Hippocampal formation (tissue), 2 donors: ENCODE results near the gene ZNF446.
"Not testable (repeated sequence)": the region's sequence is repeated elsewhere in the genome, so short reads cannot be mapped to it uniquely, and the experiment has no call there.

Experiments used
- DNase-seq, 2 donors: peaks; one replicate each; lab custom pipeline; 2025; lab: John Stamatoyannopoulos, UW

ZNF446 gene

DNA sequence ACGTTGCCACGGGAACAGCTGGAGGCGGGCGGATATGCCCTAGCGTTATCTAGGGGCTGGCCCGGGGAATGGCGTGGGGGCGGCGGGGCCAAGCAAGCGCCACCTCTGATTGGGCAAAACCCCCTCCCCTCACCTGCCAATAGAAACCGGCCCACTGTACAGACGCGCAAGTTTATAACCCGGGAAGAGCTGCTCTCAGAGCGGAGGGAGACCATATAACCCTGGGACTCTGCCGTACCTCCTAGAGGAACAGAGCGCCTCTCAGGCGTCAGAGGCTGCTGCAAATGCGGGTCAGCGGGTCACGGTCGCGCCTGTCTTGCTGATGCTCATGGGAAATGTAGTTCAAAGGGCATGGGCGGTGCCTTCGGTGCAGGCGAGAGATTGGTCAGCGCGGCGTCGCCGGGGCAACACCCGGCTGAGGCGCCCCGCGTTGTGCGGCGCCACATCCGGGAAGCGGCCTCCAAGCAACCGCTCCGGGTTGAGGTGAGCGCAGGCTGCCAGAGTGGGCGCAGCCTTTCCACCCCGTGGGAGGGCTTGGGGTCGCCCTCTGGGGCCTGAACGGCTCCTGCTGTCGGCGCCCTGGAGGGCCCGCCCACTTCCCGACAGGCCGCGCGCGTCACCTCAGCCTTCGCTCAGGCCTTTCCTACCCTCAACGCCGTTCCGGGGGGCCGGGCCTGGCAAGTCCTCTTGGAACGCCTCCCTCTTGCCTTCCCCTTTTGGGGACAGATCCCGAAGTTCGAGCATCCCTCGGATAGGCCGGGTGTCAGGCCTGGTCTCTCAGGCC, at the start of gene ZNF446:
TSS of gene ZNF446 (plus strand) at position 639 of the 784 bp plus-strand sequence. CDS start 867 bp downstream, outside the sequence.
- peak; percentile 96 to 97 for DNase-seq

DNA sequence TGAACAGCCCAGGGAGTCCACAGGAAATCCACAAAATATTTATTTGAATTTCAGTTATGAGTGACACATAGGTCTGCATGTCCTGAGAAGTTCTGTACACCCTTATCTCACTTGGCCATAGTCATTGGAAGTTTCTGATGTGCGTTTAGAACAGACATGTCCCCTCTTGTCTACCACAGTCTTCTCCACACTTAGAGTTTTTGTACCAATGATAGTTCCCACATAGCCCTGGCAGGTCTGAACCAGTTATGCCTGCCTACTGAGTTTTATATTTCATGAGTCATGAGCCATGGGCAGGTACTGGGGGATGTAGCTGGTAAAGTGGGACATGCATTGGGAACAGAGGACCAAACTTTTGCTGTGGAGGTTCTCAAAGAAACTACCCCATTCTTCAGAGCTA, 47.5 kb upstream of the ZNF446 start:
- DNase-seq = no peak

DNA sequence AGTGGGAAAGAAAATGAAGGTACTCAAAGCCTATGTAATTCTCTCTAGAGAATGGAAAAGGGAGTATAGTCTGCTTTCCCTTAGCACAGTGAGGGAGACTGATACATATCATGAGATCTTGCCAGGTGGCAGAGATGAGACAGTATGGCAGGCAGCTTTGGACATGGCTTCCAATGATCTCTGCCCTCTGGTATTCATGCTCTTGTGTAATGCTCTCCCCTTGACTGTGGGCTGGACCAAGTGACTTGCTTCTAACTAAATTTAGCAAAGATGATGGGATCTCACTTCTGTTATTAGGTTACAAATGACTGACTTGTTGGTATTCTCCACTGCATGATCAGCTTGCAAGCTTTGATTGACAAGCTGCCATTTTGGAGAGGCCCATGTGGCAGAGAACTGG, 46.4 kb upstream of the ZNF446 start:
- DNase-seq = no peak

DNA sequence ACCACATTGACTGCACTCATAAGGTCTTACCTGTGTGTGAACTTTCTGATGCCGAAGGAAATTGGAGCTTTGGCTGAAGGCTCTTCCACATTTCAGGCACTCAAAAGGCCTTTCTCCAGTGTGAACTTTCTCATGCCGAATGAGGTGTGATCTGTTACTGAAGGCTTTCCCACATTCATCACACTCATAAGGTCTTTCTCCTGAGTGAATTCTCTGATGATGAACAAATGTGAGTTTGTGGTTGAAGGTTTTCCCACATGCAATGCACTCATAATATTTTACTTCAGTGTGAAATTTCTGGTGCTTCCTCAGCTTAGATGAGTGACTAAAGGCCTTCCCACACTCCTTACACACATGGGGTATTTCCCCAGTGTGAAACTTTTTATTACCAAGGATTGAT, 41.9 kb upstream of the ZNF446 start:
- no peak for DNase-seq

DNA sequence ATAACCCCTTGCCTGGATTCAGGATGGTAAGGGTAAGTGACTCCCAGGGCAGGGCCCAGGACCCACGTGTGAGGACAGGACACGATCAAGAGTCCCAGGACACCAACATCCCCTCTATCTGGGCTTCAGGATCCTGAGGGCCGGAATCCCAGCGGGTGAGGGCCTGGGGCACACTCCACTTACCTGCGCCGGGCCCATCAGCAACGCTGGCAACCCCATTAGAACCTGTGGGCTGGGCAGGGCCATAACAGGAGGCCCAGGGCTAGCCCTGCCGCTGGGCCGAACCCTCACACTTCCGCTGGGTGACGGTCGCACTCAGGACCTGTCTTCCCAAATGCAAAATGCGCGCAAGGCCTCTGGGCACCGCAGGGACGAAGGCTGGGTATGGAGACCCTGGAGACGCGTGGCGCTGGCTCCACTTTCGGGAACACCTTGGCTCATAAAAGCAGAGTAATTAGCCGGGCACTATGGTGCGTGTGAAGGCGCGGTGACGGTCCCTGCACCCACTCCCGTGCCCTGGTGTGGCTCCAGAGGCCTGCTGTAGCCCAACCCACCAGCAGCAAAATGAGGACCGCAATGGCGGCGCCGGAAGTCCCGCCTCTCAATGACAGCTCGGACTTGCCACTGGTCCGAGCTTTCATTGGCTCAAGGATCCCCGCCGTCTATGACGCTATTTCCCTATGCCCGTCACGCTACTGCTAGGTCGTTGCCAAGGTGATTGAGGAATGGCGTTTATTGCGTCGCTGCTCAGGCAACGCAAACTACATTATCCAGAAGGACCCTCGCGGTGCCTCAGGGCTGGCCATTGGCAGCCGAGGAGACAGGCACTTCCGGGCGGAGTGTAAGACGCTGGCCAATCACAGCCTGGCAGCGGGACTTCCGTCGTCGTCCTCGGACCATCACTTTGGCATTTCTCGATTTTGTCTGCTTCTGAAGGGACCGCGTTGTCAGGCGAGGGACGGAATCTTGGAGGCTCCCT, 36.3 kb upstream of the ZNF446 start, which contains the start of gene ZNF132:
TSS of gene ZNF132 (minus strand) at position 578 of the 979 bp plus-strand sequence. CDS start at position 246, 332 bp downstream.
- peak; percentile 98 to 99 for DNase-seq

DNA sequence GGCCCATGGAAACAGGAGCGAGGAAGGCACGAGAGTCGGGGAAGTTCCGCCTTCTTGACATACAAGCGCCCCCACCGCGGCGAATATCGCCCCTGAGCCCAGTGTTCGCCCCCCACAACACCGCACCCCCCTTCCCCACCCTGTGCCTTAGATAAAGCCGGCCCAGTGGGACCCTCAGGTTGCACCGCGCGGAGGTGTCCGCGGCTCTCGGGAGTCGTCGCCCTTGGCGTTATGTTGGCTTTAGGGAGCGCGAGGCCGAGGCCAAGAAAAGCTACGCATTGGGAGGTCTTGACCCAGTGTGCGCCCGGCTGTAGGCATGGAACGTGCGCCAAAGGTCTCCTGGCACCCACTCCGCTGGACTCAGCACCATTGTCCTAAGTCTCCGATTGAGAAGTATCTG, 35.6 kb upstream of the ZNF446 start:
- no peak for DNase-seq

DNA sequence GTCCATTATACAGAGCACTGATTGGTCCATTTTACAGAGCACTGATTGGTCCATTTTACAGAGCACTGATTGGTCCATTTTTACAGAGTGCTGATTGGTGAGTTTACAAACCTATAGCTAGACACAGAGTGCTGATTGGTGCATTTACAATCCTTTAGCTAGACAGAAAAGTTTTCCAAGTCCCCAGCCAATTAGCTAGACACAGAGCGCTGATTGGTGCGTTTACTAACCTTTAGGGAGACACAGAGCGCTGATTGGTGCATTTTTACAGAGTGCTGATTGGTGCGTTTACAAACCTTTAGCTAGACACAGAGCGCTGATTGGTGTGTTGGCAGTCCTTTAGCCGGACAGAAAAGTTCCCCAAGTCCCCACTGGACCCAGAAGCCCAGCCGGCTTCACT, 33.2 kb upstream of the ZNF446 start:
- DNase-seq = not testable (repeated sequence)

DNA sequence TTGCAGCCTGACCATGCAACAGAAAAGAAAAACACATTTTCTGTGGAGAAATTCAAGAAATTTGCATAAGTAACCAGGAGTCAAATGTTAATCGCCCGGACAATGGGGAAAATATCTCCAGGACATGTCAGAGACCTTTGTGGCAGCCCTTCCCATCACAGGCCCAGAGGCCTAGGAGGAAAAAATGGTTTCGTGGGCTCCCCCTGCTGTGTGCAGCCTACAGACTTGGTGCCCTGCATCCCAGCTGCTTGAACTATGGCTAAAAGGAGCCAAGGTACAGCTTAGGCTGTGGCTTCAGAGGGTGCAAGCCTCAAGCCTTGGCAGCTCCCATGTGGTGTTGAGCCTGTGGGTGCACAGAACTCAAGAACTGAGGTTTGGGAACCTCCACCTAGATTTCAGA, 27.3 kb upstream of the ZNF446 start:
- not testable (repeated sequence) for DNase-seq

DNA sequence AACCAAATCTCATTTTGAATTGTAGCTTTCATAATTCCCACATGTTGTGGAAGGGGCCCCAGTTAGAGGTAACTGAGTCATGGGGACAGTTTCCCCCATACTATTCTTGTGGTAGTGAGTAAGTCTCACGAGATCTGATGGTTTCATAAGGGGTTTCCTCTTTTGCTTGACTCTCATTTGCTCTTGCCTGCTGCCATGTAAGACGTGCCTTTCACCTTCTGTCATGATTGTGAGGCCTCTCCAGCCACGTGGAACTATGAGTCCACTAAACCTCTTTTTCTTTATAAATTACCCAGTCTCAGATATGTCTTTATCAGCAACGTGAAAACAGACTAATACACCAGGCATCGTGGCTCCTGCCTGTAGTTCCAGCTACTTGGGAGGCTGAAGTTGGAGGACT, 26.2 kb upstream of the ZNF446 start:
- not testable (repeated sequence) for DNase-seq

DNA sequence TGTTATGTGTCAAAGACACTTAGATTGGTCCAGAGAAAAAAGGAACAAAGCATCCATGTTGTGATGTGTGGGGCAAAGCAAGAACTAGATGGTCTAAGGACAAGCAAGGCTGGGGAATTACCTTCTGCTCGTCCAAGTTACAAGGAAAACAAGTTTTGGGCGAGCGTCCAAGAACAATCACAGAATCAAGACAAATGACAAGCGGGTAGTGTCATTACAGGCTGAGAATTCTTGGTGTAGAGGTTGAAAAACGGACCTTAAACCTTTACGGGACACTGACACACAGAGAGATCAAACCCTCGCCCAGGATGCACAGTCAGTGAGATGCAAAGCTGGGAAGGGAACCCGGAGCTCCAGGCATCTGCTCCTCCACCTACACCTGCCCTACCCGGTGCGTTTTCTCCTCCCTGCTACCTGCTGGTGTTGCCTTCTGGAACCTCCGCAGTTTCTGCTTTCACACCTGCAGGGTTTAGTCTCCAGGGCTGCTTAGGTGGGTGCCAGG, 25.2 kb upstream of the ZNF446 start:
- DNase-seq = no peak

DNA sequence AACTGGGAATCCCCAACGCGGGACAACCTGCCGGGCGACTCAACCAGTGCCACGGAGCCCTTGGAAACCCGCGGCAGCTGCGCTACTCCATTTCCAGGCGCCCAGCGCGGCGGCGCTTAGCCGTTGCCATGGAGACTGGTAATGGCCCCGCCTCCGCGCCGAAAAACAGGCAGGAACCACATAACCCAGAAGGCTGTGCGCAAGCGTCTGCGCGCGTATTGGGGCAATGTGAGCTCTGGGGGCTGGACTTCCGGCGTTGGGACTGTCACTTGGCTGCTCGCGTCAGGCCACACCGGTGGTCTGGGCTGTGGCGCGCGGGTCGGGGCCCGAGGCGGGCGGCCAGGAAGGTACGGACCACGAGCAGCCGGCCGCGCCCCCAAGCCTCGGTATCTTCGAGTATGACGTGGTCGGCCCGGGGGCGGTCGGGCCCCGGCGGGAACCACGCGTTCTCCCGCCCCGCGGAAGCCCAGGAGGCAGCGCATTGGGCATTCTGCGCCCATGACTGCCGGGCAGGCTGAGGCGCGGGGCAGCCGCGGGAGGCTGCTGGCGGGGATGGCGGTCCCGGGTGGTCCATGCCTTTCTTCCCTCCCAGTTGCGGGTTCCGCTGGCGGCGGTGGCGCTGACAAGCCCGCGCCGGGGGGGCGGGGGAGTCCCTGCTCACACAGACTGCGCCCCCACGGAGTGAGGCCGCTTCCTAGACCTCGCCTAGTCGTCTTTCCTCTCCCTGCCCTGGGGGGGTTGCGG, 24.6 kb upstream of the ZNF446 start, which contains the start of gene ZNF324B:
TSS of gene ZNF324B (plus strand) at position 265 of the 744 bp plus-strand sequence. CDS start 2,080 bp downstream, outside the sequence.
- DNase-seq = peak; percentile 92 to 96

DNA sequence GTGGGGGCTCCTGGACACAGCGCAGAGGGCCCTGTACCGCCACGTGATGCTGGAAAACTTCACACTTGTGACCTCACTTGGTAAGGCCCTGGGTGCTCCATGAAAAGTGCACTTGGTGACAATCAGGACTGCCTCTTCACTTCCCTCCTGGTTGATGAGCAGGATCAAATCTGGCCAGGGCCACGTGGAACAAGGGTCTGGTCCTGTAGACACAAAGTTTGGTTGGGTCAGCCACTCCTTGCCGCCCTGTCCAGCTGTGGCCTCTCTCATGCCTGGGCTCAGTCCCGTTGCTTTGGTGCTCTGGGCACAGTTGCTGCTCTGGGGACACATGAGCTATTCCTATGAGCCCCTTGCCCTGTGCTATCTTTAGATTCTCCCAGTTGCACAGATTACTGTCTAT, 22.4 kb upstream of the ZNF446 start:
- DNase-seq = no peak

DNA sequence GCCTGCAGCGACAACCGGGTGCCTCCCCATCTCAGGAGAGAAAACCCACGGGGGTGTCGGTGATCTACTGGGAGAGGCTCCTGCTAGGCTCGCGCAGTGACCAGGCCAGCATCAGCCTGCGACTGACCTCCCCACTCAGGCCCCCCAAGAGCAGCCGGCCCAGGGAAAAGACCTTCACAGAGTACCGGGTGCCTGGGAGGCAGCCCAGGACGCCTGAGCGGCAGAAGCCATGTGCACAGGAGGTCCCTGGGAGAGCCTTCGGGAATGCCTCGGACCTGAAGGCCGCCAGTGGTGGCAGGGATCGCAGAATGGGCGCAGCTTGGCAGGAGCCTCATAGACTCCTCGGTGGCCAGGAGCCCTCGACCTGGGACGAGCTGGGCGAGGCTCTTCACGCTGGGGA, 20.8 kb upstream of the ZNF446 start:
- no peak for DNase-seq

DNA sequence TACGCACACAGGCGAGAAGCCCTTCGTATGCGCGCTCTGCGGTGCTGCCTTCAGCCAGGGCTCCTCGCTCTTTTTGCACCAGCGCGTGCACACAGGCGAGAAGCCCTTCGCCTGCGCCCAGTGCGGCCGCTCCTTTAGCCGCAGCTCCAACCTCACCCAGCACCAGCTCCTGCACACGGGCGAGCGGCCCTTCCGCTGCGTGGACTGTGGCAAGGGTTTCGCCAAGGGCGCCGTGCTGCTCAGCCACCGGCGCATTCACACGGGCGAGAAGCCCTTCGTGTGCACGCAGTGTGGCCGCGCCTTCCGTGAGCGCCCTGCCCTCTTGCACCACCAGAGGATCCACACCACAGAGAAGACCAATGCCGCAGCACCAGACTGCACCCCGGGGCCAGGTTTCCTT, 20.0 kb upstream of the ZNF446 start:
- DNase-seq = no peak

DNA sequence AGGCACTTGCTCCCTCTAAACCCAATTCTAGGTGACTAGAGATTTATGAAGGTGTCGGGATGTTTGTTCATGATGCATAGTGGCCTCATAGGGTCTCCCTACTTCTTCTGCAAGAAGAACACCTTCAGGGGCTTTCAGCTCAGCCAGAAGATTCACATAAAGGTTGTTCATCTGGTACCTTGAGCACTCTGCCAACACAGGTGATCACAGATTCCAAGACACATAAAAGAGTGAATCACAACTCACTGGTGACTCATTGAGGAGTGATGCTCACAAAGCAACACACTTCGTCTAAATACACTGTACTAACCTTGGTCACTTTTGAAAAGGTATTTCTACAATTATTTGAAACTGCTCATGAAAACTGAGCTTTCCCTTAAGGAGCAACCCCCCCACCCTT, 16.1 kb upstream of the ZNF446 start:
- DNase-seq = no peak

DNA sequence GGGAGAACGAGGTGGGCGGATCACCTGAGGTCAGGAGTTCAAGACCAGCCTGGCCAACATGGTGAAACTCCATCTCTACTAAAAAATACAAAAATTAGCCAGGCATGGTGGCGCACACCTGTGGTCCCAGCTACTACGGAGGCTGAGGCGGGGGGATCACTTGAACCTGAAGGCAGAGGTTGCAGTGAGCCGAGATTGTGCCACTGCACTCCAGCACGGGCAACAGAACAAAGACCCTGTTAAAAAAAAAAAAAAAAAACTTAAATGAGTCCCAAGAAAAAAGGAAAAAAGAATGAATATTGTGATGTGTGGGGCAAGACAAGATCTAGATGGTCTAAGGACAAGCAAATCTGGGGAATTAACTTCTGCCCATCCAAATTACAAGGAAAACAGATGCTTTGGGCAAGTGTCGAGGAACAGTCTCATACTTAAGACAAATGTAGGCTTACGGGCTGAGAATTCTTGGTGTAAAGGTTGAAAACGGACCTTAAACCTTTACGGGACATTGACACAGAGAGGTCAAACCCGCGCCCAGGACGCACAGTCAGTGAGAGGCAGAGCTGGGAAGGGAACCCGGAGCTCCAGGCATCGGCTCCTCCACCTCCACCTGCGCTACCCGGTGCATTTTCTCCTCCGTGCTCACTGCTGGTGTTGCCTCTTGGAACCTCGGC, 9.9 kb upstream of the ZNF446 start:
- no peak for DNase-seq

DNA sequence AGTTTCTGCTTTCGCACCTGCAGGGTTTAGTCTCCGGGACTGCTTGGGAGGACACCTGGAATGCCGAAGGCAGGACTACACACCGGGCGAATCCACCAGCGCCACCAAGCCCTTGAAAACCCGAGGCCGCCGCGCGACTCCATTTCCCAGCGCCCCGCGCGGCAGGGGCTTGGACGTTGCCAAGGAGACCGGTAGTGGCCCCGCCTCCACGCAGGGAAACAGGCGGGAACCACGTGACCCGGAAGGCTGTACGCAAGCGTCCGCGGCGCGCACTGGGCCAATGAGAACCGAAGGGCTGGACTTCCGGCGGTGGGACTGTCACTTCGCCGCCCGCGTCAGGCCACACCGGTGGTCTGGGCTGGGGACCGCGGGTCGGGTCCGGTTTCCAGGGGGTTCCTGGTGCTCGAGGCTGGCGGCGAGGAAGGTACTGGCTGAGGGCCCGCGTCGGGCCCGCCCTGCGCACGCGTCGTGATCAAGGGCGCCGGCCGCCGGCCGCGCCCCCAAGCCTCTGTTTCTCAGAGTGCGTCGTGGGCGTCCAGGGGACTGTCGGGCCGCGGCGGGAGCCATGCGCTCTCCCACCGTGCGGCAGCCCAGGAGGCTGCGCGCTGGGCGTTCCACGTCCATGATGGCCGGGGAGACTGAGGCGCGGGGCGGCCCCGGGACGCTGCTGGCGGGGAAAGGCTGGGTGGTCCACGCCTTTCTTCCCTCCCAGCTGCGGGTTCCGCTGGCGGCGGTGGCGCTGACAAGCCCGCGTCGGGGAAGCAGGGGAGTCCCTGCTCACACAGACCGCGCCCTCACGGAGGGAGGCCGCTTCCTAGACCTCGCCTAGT, 9.2 kb upstream of the ZNF446 start, which contains the start of gene ZNF324:
TSS of gene ZNF324 (plus strand) at position 321 of the 830 bp plus-strand sequence. CDS start 2,106 bp downstream, outside the sequence.
- peak; percentile 97 to 98 for DNase-seq

DNA sequence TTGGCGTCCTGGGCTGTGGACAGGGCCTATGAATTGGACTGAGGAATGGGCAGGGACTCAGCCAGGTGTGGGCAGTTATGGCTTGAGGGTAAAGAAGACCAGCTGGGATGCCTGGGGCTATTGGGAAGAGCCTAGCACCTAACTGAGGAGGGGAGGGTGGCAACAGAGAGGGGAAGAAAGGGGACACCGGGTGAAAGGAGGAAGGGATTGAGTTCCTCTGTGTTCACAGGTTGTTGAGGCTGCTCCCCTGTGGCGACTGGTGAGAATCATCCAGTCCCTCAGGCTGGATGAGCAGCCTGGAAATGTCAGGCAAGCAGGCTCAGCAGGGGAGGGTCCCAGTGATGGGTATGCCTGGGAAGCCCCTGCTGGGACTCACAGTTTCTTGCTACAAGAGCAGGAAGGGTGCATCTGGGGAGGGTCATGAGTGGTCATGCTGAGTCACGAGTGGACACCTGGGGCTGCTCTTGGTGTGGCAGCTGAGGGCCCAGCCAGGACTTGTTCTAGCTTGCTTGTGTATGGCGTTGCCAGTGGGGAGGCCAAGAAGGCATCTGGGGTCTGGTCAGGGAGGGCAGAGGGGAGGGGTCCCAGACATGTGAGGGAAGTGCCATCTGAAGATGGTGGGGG, 7.8 kb upstream of the ZNF446 start:
- no peak for DNase-seq

DNA sequence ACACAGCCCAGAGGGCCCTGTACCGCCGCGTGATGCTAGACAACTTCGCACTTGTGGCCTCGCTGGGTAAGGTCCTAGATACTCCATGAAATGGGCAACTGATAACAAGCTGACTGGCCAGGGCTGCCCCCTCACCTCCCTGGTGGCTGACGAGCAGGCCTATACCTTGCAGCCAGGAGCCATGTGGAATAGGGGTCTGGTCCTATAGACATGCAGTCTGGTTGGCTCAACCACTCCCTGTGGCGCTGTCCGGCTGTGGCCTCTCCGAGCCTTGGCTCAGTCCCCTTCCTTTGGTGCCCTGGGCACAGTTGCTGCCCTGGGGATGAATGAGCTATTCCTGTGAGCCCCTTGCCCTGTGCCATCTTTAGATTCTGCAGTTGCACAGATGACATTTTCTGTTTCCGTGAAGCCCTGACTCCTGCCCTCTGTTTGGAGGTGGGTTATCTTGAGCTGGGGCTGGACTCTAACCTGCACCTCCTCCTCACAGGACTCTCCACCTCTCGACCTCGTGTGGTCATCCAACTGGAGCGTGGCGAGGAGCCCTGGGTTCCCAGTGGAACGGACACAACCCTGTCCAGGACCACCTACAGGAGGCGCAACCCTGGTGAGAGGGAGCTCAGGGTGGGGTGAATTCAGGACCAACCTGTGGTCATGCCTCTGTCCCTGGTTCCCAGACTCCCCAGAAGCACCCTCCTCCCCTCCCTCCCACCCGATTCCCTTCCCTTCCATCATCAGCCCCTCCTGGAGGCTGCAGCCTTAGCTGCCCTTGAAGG, 6.7 kb upstream of the ZNF446 start:
- no peak for DNase-seq
